ENCODE results near the gene TRIOBP.

DNA sequence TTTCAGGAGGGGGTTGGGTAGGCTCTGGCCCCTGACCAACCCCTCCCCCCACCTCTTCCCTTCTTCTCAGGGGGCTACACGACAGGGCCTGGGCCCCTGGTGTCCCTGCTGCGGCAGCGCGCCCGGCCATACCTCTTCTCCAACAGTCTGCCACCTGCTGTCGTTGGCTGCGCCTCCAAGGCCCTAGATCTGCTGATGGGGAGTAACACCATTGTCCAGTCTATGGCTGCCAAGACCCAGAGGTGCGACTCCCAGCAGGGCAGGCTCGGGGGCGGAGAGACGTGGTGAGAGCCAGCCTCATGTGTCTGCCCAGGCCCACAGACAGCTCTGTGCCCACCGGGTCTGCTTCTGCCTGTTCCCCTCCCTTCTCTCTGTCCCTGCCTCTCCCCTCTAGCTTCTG is 118.7 kb downstream of the TRIOBP start:
- TF ChIP-seq EZH2 (IDR thresholded peaks at IDR 0.05; ENCODE audit: low read depth) = no peak
- TF ChIP-seq, protein P1, sequence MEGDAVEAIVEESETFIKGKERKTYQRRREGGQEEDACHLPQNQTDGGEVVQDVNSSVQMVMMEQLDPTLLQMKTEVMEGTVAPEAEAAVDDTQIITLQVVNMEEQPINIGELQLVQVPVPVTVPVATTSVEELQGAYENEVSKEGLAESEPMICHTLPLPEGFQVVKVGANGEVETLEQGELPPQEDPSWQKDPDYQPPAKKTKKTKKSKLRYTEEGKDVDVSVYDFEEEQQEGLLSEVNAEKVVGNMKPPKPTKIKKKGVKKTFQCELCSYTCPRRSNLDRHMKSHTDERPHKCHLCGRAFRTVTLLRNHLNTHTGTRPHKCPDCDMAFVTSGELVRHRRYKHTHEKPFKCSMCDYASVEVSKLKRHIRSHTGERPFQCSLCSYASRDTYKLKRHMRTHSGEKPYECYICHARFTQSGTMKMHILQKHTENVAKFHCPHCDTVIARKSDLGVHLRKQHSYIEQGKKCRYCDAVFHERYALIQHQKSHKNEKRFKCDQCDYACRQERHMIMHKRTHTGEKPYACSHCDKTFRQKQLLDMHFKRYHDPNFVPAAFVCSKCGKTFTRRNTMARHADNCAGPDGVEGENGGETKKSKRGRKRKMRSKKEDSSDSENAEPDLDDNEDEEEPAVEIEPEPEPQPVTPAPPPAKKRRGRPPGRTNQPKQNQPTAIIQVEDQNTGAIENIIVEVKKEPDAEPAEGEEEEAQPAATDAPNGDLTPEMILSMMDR (conservative IDR thresholded peaks at IDR 0.05) = no peak

All from PC-9 (cell line).